ENCODE measurements around the gene ISG20L2. TPM values are rescaled to one million over a fixed set of nuclear protein-coding genes. Genes with fewer than 3 reads are reported as not detected.

Gene ISG20L2
- total and polyA plus RNA-seq, 2 donors (not counting 3 experiments of a cell fraction or from before 2014, with no cell fraction given), result 33.2 to 35.3 TPM

DNA sequence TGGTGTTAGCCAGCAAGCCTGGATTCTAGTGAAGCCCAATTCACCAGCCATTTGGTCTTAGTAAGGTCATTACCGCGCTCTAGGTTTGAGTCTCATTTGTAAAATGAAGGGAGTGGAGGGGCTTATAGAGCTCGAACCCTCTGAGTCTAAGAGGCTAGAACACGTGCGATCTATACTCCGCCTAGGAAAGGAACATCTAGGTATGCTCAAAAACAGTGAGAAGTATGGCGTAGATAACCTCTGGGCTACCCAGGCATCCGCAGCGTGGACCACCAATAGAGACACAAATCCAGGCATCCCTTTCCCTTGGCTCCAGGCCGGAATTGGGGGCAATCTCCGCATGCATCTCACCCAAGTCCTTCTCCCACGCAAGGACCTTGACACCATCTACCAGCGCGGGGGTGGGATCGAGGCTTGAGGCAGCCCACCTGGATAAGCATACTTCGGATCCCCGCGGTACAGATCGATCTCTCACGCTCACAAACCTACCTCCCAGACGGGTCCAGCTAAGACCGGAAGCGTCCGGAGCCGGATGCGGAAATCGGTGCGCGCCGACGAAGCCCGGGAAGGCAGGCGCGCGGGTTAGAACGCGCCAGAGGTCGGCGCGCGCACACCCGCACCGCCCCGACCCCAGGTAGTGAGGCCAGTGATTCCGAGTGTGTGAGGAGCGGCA, 504 bp downstream of the ISG20L2 start, which contains the start of gene METTL25B:
METTL25B (plus strand) TSS at position 544 of the 673 bp plus-strand sequence. CDS start 636 bp downstream, outside the sequence.
- ChIA-PET CTCF (interaction anchor here (0.5 to 5.3 kb wide), 19 partner anchors 13 to 1439 kb away, joined by 3 to 546 read pairs (median 18); partner anchors contain the start of genes HDGF, INSRR, MRPL24 and NES), POLR2A (interaction anchor here (0.6 to 1.5 kb wide), 9 partner anchors 13 to 220 kb away, joined by 3 to 15 read pairs (median 3); partner anchors contain the start of genes MRPL24 and PRCC)
- Histone ChIP-seq H3K4me2 (ENCODE audit: insufficient read depth, low read length) (peak within 1 kb of the TSS; percentile 89), H3K27me3 (ENCODE audit: control insufficient read depth in 2 of 2, insufficient read depth in 2 of 2, low read length in 2 of 2) (no peaks in the 10 kb centered on the region), H3K79me2 (ENCODE audit: control insufficient read depth, insufficient read depth, low read length) (peaks cover 51% of the 10 kb centered on the region), H3K9me3 (replicated peaks; ENCODE audit: control insufficient read depth, insufficient read depth, low read length) (no peaks in the 10 kb centered on the region), H3K9ac (replicated peaks; ENCODE audit: extremely low read depth, insufficient read depth, low read length) (peak within 1 kb of the TSS; percentile 80), H4K20me1 (replicated peaks; ENCODE audit: control insufficient read depth, extremely low read depth, insufficient read depth, low read length) (peaks cover 7% of the 10 kb centered on the region), H2AFZ (ENCODE audit: low read depth, low read length) (peak within 1 kb of the TSS; percentile 63), H3K9me1 (replicated peaks; ENCODE audit: control insufficient read depth, extremely low read depth, insufficient read depth, low read length) (no peaks in the 10 kb centered on the region), H3K27ac (ENCODE audit: insufficient read depth, low read depth, low read length) (peak within 1 kb of the TSS; percentile 83), H3K36me3 (ENCODE audit: control insufficient read depth in 2 of 2, extremely low read depth in 1 of 2, insufficient read depth in 2 of 2, low read length in 2 of 2) (peaks cover 10 to 15% of the 10 kb centered on the region in 2 experiments), H3K4me1 (ENCODE audit: control insufficient read depth, extremely low read depth, insufficient read depth, low read length) (peaks cover 32% of the 10 kb centered on the region), H3K4me3 (replicated peaks in 1 of 3; ENCODE audit: insufficient read depth in 1 of 3, low read depth in 1 of 3, low read length in 3 of 3) (peak within 1 kb of the TSS; percentile 56 to 94 (median 79))
- DNase-seq (ENCODE audit: low read depth, low spot score), result peak; percentile 53
- intact Hi-C loops (cut with micrococcal nuclease) (loop anchor here (1.0 kb wide), 4 partner anchors 13 to 39 kb away; partner anchors contain the start of genes HDGF, MRPL24 and PRCC), dilution Hi-C loops (cut with MboI; ENCODE audit: extremely low pct_ligation_motif_present, low sequenced_read_pairs) (no loop called here)
- BruUV-seq (replicated peaks), result TSS peak; percentile 69
- TF ChIP-seq FOS (IDR thresholded peaks at IDR 0.05; ENCODE audit: borderline replicate concordance, insufficient read depth, low read length) (no peak), GATA2 (IDR thresholded peaks at IDR 0.05; ENCODE audit: insufficient read depth, insufficient read length, low read depth, low read length) (no peak), POLR2A (IDR thresholded peaks at IDR 0.05; ENCODE audit: low read depth, low read length) (peak; percentile 78), JUN (IDR thresholded peaks at IDR 0.05; ENCODE audit: borderline replicate concordance, insufficient read depth, insufficient read length, low read depth) (no peak), EZH2 (IDR thresholded peaks at IDR 0.05; ENCODE audit: borderline replicate concordance, low read depth, low read length, severe bottlenecking) (no peak), POLR2AphosphoS5 (IDR thresholded peaks at IDR 0.05; ENCODE audit: insufficient read depth, low read depth, low read length) (peak; percentile 37)
- peak; percentile 66 for FAIRE-seq

Measured in endothelial cell of umbilical vein (primary cell).